ENCODE results near the gene RBL2.
"Not testable (repeated sequence)": the region's sequence is repeated elsewhere in the genome, so short reads cannot be mapped to it uniquely, and the experiment has no call there.

Gene RBL2

GRCh38 chr16:53434377-53435065 is at the start of gene RBL2:
RBL2 (plus strand) TSS chr16:53434471; CDS start chr16:53434557, 86 bp downstream.
- no peaks in the 10 kb centered on the region for H3K36me3 Mint-ChIP-seq
- peak within 1 kb of the TSS; percentile 95 for H3K4me3 Mint-ChIP-seq
- peak; percentile 90 for ATAC-seq
- no peaks in the 10 kb centered on the region for H3K27me3 Mint-ChIP-seq
- no peaks in the 10 kb centered on the region for H3K9me3 Mint-ChIP-seq
- peaks cover 26% of the 10 kb centered on the region for H3K4me1 Mint-ChIP-seq
- peak within 1 kb of the TSS; percentile 94 for H3K27ac Mint-ChIP-seq

GRCh38 chr16:53384610-53385009 is 49.7 kb upstream of the RBL2 start:
- not testable (repeated sequence) for H3K4me3 Mint-ChIP-seq, H3K36me3 Mint-ChIP-seq, H3K9me3 Mint-ChIP-seq, H3K27ac Mint-ChIP-seq, ATAC-seq, H3K4me1 Mint-ChIP-seq
- peaks cover 50% of the 10 kb centered on the region for H3K27me3 Mint-ChIP-seq

GRCh38 chr16:53404959-53405358 is 29.3 kb upstream of the RBL2 start:
- H3K4me1 Mint-ChIP-seq, result no peaks in the 10 kb centered on the region

GRCh38 chr16:53412549-53412948 is 21.7 kb upstream of the RBL2 start:
- peaks cover 28% of the 10 kb centered on the region for H3K27me3 Mint-ChIP-seq
- H3K36me3 Mint-ChIP-seq, result no peaks in the 10 kb centered on the region
- no peaks in the 10 kb centered on the region for H3K4me1 Mint-ChIP-seq
- H3K27ac Mint-ChIP-seq, result no peak overlapping the region
- no peak for ATAC-seq
- H3K9me3 Mint-ChIP-seq, result peaks cover 2% of the 10 kb centered on the region
- H3K4me3 Mint-ChIP-seq, result no peak overlapping the region

More at GRCh38 chr16:53404959-53405358, 29.3 kb upstream of the RBL2 start:
- Mint-ChIP-seq H3K36me3 (no peaks in the 10 kb centered on the region), H3K27ac (no peak overlapping the region), H3K4me3 (no peak overlapping the region), H3K27me3 (no peaks in the 10 kb centered on the region), H3K9me3 (no peaks in the 10 kb centered on the region)
- ATAC-seq, result no peak

GRCh38 chr16:53413864-53414263 is 20.4 kb upstream of the RBL2 start:
- Mint-ChIP-seq H3K27ac (no peak overlapping the region), H3K4me3 (no peak overlapping the region), H3K27me3 (peaks cover 38% of the 10 kb centered on the region), H3K36me3 (no peaks in the 10 kb centered on the region), H3K9me3 (peaks cover 2% of the 10 kb centered on the region), H3K4me1 (no peaks in the 10 kb centered on the region)
- ATAC-seq, result no peak

- Mint-ChIP-seq H3K4me1 (no peaks in the 10 kb centered on the region), H3K27me3 (peaks cover 38% of the 10 kb centered on the region), H3K27ac (no peak overlapping the region), H3K9me3 (peaks cover 2% of the 10 kb centered on the region), H3K36me3 (no peaks in the 10 kb centered on the region), H3K4me3 (no peak overlapping the region)
- ATAC-seq, result no peak
Observed at GRCh38 chr16:53414381-53414780, 19.9 kb upstream of the RBL2 start.

- no peak overlapping the region for H3K4me3 Mint-ChIP-seq
- H3K4me1 Mint-ChIP-seq, result no peaks in the 10 kb centered on the region
- no peak overlapping the region for H3K27ac Mint-ChIP-seq
- ATAC-seq, result no peak
- H3K27me3 Mint-ChIP-seq, result peaks cover 38% of the 10 kb centered on the region
- no peaks in the 10 kb centered on the region for H3K36me3 Mint-ChIP-seq
- H3K9me3 Mint-ChIP-seq, result peaks cover 2% of the 10 kb centered on the region
Observed at GRCh38 chr16:53415504-53415903, 18.8 kb upstream of the RBL2 start.

- peaks cover 38% of the 10 kb centered on the region for H3K27me3 Mint-ChIP-seq
- no peak overlapping the region for H3K4me3 Mint-ChIP-seq
- ATAC-seq, result no peak
- H3K27ac Mint-ChIP-seq, result no peak overlapping the region
- H3K36me3 Mint-ChIP-seq, result no peaks in the 10 kb centered on the region
- H3K9me3 Mint-ChIP-seq, result no peaks in the 10 kb centered on the region
- H3K4me1 Mint-ChIP-seq, result no peaks in the 10 kb centered on the region
Observed at GRCh38 chr16:53417011-53417410, 17.3 kb upstream of the RBL2 start.

GRCh38 chr16:53417976-53418375 is 16.3 kb upstream of the RBL2 start:
- no peaks in the 10 kb centered on the region for H3K9me3 Mint-ChIP-seq
- H3K27ac Mint-ChIP-seq, result no peak overlapping the region
- H3K4me1 Mint-ChIP-seq, result no peaks in the 10 kb centered on the region
- H3K4me3 Mint-ChIP-seq, result no peak overlapping the region
- ATAC-seq, result no peak
- H3K36me3 Mint-ChIP-seq, result no peaks in the 10 kb centered on the region
- H3K27me3 Mint-ChIP-seq, result peaks cover 38% of the 10 kb centered on the region

GRCh38 chr16:53419383-53419709 is 14.9 kb upstream of the RBL2 start:
- not testable (repeated sequence) for H3K4me1 Mint-ChIP-seq, ATAC-seq, H3K4me3 Mint-ChIP-seq, H3K27ac Mint-ChIP-seq, H3K36me3 Mint-ChIP-seq, H3K9me3 Mint-ChIP-seq
- H3K27me3 Mint-ChIP-seq, result peaks cover 32% of the 10 kb centered on the region

GRCh38 chr16:53421248-53421647 is 13.0 kb upstream of the RBL2 start:
- Mint-ChIP-seq H3K36me3 (no peaks in the 10 kb centered on the region), H3K9me3 (peaks cover 3% of the 10 kb centered on the region), H3K4me1 (no peaks in the 10 kb centered on the region), H3K27ac (no peak overlapping the region), H3K4me3 (no peak overlapping the region), H3K27me3 (peaks cover 18% of the 10 kb centered on the region)
- no peak for ATAC-seq

- H3K4me3 Mint-ChIP-seq, ATAC-seq, H3K27ac Mint-ChIP-seq, H3K27me3 Mint-ChIP-seq, H3K36me3 Mint-ChIP-seq, H3K9me3 Mint-ChIP-seq, H3K4me1 Mint-ChIP-seq: not testable (repeated sequence)
Observed at GRCh38 chr16:53423968-53424367, 10.3 kb upstream of the RBL2 start.

- ATAC-seq, result no peak
- H3K27me3 Mint-ChIP-seq, result no peaks in the 10 kb centered on the region
- H3K36me3 Mint-ChIP-seq, result no peaks in the 10 kb centered on the region
- no peak overlapping the region for H3K4me3 Mint-ChIP-seq
- no peaks in the 10 kb centered on the region for H3K4me1 Mint-ChIP-seq
- peaks cover 3% of the 10 kb centered on the region for H3K9me3 Mint-ChIP-seq
- no peak overlapping the region for H3K27ac Mint-ChIP-seq
Observed at GRCh38 chr16:53428681-53429080, 5.6 kb upstream of the RBL2 start.

GRCh38 chr16:53429221-53429943 is 4.9 kb upstream of the RBL2 start:
- no peak for ATAC-seq
- H3K27me3 Mint-ChIP-seq, result no peaks in the 10 kb centered on the region
- H3K4me3 Mint-ChIP-seq, result no peak overlapping the region
- H3K4me1 Mint-ChIP-seq, result no peaks in the 10 kb centered on the region
- no peaks in the 10 kb centered on the region for H3K36me3 Mint-ChIP-seq
- peaks cover 3% of the 10 kb centered on the region for H3K9me3 Mint-ChIP-seq
- no peak overlapping the region for H3K27ac Mint-ChIP-seq

GRCh38 chr16:53430363-53430762 is 3.9 kb upstream of the RBL2 start:
- Mint-ChIP-seq H3K4me3 (no peak overlapping the region), H3K9me3 (no peaks in the 10 kb centered on the region), H3K4me1 (peaks cover under 1% of the 10 kb centered on the region), H3K27me3 (no peaks in the 10 kb centered on the region), H3K27ac (no peak overlapping the region), H3K36me3 (no peaks in the 10 kb centered on the region)
- ATAC-seq, result no peak

- Mint-ChIP-seq H3K27me3 (no peaks in the 10 kb centered on the region), H3K27ac (peak overlapping the region; percentile 94), H3K36me3 (no peaks in the 10 kb centered on the region), H3K4me3 (peak overlapping the region; percentile 95), H3K9me3 (no peaks in the 10 kb centered on the region), H3K4me1 (peaks cover 26% of the 10 kb centered on the region)
- ATAC-seq, result no peak
Observed at GRCh38 chr16:53433509-53433908, 762 bp upstream of the RBL2 start.

All from stimulated activated memory B cell treated with anti-CD40 and anti-IgM and Interleukin-4, amounts not matched to agents 10 μg/mL and 1 μg/mL and 100 μg/mL, for 72 hours (primary cell).